BE2C (cell line): Measurements from ENCODE around the gene WARS2.

Experiments used
- DNase-seq: peaks from one replicate; pipeline ENCODE4 v3.0.0-alpha.2; 2020
- H3K27me3 ChIP-seq: fragments of 250-450 bp; sonication (Bioruptor Pico); 2 replicates; pipeline ENCODE4 v1.5.1; 2020; ENCODE audit warnings: mild to moderate bottlenecking
- H3K36me3 ChIP-seq: fragments of 250-450 bp; sonication (Bioruptor Pico); 2 replicates; pipeline ENCODE4 v1.5.1; 2020; ENCODE audit warnings: mild to moderate bottlenecking
- H3K4me1 ChIP-seq: fragments of 250-450 bp; sonication (Bioruptor Pico); 2 replicates; pipeline ENCODE4 v1.5.1; 2020
- H3K4me3 ChIP-seq: 2 replicates; pipeline ENCODE4 v1.5.1; 2011; ENCODE audit warnings: low read depth, low read length
- H3K9me3 ChIP-seq: fragments of 250-450 bp; sonication (Bioruptor Pico); 2 replicates; pipeline ENCODE4 v1.5.1; 2020
- TF ChIP-seq, protein P1 (sequence below): IDR thresholded peaks from 2 replicates; pipeline ENCODE4 v1.5.1; 2012; ENCODE audit warnings: mild to moderate bottlenecking, low read depth, low read length

WARS2 gene

DNA sequence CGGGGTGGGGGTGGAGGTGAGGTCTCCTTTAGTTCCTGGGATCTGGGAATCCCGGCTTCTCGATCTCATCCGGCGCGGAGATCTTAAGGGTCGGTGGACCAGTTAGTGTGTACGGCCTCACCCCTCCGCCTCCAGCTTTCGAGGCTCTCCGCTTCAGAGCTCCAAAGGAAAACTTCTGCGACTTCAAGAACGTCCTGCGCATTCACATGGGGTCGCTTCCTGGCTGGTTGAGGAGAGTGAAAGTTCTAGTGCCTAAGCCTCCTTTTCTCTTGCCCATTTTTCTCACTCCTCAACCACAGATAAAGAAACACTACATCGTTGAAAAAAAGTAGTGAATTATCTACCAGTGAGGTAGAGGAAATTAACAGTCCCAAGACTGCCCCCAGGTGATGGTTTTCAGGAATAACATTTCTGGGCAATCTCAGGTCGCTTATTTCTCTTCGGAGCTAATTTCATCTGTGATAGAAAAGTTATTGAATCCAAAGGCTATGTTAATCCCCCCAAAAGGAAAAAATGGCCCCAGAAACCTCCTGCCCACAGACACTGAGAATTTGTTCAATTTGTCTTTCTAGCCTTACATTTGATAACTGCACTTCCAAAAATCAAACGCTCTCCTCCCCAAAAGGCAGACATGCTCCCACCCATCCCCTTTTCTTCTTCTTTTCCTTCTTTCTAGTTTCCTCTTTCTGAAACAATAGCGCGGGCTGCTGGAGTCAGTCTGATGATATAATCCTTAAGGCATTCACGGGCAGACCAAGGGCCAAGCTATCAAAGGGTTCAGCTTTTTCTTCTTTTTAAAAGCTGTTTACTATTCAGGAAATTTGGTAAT, 131.8 kb downstream of the WARS2 start:
- TF ChIP-seq, protein P1, sequence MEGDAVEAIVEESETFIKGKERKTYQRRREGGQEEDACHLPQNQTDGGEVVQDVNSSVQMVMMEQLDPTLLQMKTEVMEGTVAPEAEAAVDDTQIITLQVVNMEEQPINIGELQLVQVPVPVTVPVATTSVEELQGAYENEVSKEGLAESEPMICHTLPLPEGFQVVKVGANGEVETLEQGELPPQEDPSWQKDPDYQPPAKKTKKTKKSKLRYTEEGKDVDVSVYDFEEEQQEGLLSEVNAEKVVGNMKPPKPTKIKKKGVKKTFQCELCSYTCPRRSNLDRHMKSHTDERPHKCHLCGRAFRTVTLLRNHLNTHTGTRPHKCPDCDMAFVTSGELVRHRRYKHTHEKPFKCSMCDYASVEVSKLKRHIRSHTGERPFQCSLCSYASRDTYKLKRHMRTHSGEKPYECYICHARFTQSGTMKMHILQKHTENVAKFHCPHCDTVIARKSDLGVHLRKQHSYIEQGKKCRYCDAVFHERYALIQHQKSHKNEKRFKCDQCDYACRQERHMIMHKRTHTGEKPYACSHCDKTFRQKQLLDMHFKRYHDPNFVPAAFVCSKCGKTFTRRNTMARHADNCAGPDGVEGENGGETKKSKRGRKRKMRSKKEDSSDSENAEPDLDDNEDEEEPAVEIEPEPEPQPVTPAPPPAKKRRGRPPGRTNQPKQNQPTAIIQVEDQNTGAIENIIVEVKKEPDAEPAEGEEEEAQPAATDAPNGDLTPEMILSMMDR: peak; percentile 69
- Histone ChIP-seq H3K36me3 (no peaks in the 10 kb centered on the region), H3K4me1 (no peaks in the 10 kb centered on the region), H3K4me3 (no peak overlapping the region), H3K27me3 (peaks cover 67% of the 10 kb centered on the region), H3K9me3 (no peaks in the 10 kb centered on the region; the same call in 1 of the 2 replicates)
- peak; percentile 50 for DNase-seq

DNA sequence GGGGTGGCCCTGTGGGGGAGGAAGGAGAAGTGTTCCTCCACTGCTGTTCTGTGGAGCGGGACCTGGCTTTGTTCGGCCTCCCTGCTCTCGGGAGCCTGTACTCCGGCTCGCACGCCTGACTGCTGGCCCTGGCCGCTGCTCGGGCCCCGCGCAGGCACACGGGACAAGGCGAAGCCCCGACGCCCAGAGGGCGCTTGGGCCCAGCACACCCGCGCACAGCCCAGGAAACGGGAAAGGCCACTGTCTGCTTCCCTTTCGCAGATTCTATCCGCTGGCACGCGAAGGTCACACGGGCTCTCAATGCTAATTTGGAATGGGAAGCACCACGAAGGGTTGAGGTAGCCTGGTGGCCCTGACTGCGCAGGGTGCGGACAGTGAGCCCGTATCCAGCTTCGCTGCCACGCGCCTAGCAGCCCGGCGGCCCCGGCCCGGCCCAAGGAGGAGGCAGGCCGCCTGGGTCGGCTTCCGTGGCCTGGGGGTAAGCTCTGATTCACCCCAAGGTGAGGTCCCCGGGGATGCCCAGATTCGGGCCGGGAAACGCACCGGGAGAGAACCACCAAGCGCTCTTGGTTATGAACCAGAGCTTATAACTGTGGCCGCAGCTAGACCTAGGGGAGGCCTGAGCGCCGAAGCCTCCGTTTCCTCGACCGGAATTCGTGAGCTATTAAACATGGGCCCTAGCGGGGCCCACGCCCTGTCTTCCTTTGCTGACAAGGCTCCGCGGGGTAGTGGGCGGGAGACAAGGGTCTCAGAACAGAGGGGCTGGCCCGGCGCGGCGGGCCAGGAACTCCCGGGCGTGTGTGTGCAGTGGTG, 132.6 kb downstream of the WARS2 start:
- no peak for DNase-seq
- TF ChIP-seq, protein P1: no peak
- H3K9me3 ChIP-seq: no peaks in the 10 kb centered on the region; the same call in 1 of the 2 replicates
- H3K4me3 ChIP-seq: no peak overlapping the region
- H3K4me1 ChIP-seq: no peaks in the 10 kb centered on the region
- peaks cover 75% of the 10 kb centered on the region for H3K27me3 ChIP-seq
- H3K36me3 ChIP-seq: no peaks in the 10 kb centered on the region

DNA sequence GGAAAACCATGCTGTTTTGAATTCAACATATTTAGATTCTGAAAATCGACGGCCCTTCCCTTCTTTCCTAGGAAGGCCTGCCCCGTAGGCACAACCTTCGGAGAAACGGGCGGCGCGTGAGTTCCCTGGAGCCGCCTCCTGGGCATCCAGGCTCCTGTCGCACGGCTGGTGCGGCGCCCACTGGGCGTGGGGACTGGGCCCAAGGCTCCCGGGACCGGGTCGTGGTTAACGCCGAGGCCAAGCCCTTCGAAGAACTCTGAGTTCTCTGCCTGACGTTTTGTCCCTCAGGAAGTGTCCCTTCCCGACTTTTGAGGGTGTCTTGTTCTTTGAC, 133.1 kb downstream of the WARS2 start:
- TF ChIP-seq, protein P1: no peak
- no peaks in the 10 kb centered on the region for H3K4me1 ChIP-seq
- no peak for DNase-seq
- no peak overlapping the region for H3K4me3 ChIP-seq
- H3K27me3 ChIP-seq: peaks cover 81% of the 10 kb centered on the region
- H3K36me3 ChIP-seq: no peaks in the 10 kb centered on the region
- no peaks in the 10 kb centered on the region; the same call in 1 of the 2 replicates for H3K9me3 ChIP-seq

DNA sequence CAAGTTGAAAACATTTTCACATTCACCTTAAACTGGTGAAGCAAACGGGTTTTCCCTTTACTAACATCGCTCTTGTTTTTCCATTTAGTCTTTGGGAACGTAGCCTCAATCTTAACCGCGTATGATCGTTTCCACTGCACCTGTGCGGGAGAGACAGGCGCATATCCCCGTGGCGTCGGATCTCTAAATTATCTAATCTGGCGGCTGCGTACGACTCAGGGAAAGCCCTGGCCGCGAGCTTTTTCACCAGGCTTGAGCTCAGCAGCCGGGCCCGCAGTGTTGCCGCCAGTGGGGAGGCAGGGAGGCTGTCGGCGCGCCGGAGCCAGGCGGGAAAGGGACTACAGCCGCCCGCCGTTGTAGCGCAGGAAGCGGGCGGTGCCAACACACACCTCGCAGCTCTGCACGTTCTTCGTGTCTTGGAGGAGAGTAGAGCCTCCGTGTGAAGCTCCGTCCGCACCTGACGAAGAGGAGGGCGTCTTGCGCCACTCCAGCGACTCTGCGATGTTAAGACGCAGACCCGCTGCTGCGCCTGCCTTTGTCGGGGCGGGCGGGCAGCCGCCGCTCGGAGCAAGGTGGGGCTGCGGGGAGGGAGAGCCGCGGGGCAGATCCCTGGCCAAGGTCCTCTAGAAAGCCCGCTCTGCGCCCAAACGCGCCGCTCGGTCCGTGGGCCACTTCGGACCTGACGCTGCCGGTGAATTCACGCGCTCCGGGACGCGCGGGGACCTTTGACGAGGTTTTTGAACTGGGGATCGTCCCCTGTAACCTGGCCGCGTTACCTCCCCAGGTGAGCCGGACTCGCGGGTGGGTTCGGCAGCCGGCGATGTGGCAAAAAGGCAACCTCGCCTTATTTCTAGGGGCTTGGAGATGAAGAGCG, 133.8 kb downstream of the WARS2 start:
- H3K4me3 ChIP-seq: no peak overlapping the region
- H3K4me1 ChIP-seq: no peaks in the 10 kb centered on the region
- H3K9me3 ChIP-seq: no peaks in the 10 kb centered on the region; the same call in 1 of the 2 replicates
- no peak for DNase-seq
- TF ChIP-seq, protein P1: no peak
- H3K27me3 ChIP-seq: peaks cover 88% of the 10 kb centered on the region
- H3K36me3 ChIP-seq: no peaks in the 10 kb centered on the region

DNA sequence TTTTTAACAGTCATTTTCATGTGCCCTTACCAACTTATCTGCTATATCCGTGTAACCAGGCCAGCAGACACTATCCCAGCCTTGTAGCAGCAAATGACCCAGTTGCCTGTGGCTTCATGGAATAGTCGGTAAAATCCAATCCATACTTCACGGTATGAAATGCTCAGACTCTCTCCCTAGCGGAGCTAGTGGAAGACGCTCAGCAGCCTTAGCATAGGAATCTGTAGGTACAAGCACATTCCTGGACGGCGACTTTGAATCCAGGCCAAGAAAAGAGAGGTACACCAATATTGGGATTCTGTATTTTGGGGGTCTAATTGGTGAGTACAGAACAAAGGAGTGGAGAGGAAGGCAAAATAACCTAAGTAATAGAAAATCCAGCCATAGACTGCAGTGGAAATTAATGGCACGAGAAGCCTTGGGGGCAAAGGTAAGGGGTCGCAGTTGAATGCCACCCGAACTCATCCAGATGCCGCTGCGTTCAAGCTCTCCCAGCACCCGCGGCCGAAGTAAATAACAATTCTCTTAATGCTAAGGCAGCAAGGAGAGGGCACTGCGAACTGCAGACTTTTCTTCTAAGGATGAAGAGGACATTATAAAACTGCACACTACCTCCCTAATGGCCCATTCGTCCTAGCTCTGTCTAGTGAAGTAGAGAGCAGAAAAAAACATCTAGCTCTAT, 134.6 kb downstream of the WARS2 start:
- Histone ChIP-seq H3K36me3 (no peaks in the 10 kb centered on the region), H3K4me1 (no peaks in the 10 kb centered on the region), H3K4me3 (no peak overlapping the region), H3K27me3 (peaks cover 94% of the 10 kb centered on the region), H3K9me3 (no peaks in the 10 kb centered on the region; the same call in 1 of the 2 replicates)
- TF ChIP-seq, protein P1: no peak
- DNase-seq: no peak
